HFFc6 (cell line): ENCODE results near the gene PPP1R3F. TPM values are rescaled to one million over a fixed set of nuclear protein-coding genes. Genes with fewer than 3 reads are reported as not detected.

ENCODE experiments used
- DNase-seq: peaks from one replicate; pipeline ENCODE4 v3.0.0-alpha.2; 2018
- H3K27ac Mint-ChIP-seq: 2 replicates; pipeline ENCODE4 v1.8.0; 2020; ENCODE audit warnings: mild to moderate bottlenecking, mixed read lengths
- H3K27me3 Mint-ChIP-seq: 2 replicates; pipeline ENCODE4 v1.8.0; 2021; ENCODE audit warnings: mild to moderate bottlenecking, moderate library complexity, mixed read lengths; ENCODE audit not compliant: insufficient read depth
- H3K36me3 Mint-ChIP-seq: 2 replicates; pipeline ENCODE4 v1.8.0; 2021; ENCODE audit warnings: low read depth, mixed read lengths
- H3K4me1 Mint-ChIP-seq: 2 replicates; pipeline ENCODE4 v1.8.0; 2020; ENCODE audit warnings: low read depth, mixed read lengths
- H3K4me3 Mint-ChIP-seq: 2 replicates; pipeline ENCODE4 v1.8.0; 2020; ENCODE audit warnings: mild to moderate bottlenecking, moderate library complexity, mixed read lengths
- H3K9me3 Mint-ChIP-seq: 2 replicates; pipeline ENCODE4 v1.8.0; 2020; ENCODE audit warnings: mild to moderate bottlenecking, mixed read lengths
- CTCF ChIP-seq: fragments of 200-600 bp; sonication (generic); IDR thresholded peaks from 2 replicates; pipeline ENCODE4 v1.5.0; 2021; ENCODE audit warnings: antibody characterized with exemption, mild to moderate bottlenecking
- total RNA-seq, 6 experiments: library from RNA; stranded (reverse); fragmentation: NEBNext Ultra II Directional; extraction: Animal tissue kit (Norgen Biotek cat#: 25700); gene quantifications; 2 replicates in 1 of 6; 3 replicates in 5 of 6; pipeline ENCODE4 v1.2.3, GENCODE V29; 2021

The PPP1R3F gene
- total RNA-seq, 6 experiments from 2014 or later = 2.4 to 4.5 (median 4.1) TPM

GRCh38 chrX:49233887-49234555 is 35.6 kb upstream of the PPP1R3F start:
- Mint-ChIP-seq H3K27ac (no peak overlapping the region), H3K27me3 (peaks cover 4% of the 10 kb centered on the region), H3K4me3 (no peak overlapping the region), H3K9me3 (no peaks in the 10 kb centered on the region), H3K4me1 (0 out of 2 replicates have a peak, but pooled peaks cover 5% of the 10 kb centered on the region), H3K36me3 (no peaks in the 10 kb centered on the region)
- no peak for TF ChIP-seq CTCF
- no peak for DNase-seq

DNA sequence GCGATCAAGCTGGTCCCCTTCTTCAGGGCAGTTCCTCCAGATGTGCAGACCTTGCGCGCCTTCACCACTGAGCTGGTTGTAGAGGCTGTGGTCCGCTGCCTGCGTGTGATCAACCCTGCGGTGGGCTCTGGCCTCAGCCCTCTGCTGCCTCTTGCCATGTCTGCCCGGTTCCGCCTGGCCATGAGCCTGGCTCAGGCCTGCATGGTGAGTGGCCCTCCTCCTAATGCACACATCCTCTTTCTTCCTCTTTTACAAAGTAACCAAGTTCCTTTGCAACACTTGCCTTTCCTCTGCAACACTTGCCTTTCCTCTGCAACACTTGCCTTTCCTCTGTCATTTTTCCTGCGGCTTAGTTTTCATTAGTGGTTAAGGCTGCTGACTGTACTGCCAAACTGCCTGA is 32.5 kb upstream of the PPP1R3F start:
- H3K4me1 Mint-ChIP-seq = 0 out of 2 replicates have a peak, but pooled peaks cover 5% of the 10 kb centered on the region
- TF ChIP-seq CTCF = no peak
- no peak for DNase-seq
- H3K27ac Mint-ChIP-seq = no peak overlapping the region
- H3K9me3 Mint-ChIP-seq = no peaks in the 10 kb centered on the region
- H3K4me3 Mint-ChIP-seq = peak overlapping the region; percentile 98
- peaks cover 2% of the 10 kb centered on the region; the same call in 1 of the 2 replicates for H3K27me3 Mint-ChIP-seq
- no peaks in the 10 kb centered on the region for H3K36me3 Mint-ChIP-seq

DNA sequence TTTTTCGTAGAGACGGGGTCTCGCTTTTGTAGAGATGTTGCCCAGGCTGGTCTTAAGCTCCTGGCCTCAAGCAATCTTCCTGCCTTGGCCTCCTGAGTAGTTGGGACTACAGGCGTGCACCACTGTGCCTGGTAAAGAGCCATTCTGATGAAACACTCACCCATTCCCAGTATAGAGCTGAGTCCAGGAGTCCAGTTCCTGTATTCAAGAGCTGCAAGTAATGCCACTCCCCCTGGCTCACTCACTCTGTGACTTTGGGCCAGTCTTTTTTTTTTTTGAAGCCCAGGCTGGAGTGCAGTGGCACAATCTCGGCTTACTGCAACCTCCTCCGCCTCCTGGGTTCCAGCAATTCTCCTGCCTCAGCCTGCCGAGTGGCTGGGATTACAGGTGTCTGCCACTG is 30.9 kb upstream of the PPP1R3F start:
- H3K27ac Mint-ChIP-seq = no peak overlapping the region
- no peak overlapping the region for H3K4me3 Mint-ChIP-seq
- no peak for TF ChIP-seq CTCF
- DNase-seq = no peak
- peaks cover 2% of the 10 kb centered on the region; the same call in 1 of the 2 replicates for H3K27me3 Mint-ChIP-seq
- H3K4me1 Mint-ChIP-seq = peaks cover 13% of the 10 kb centered on the region
- H3K9me3 Mint-ChIP-seq = no peaks in the 10 kb centered on the region
- no peaks in the 10 kb centered on the region; the same call in 1 of the 2 replicates for H3K36me3 Mint-ChIP-seq

GRCh38 chrX:49242545-49243066 is 27.0 kb upstream of the PPP1R3F start:
- Mint-ChIP-seq H3K27ac (peak overlapping the region; percentile 70), H3K36me3 (peaks cover 5% of the 10 kb centered on the region; the same call in 1 of the 2 replicates), H3K27me3 (no peaks in the 10 kb centered on the region), H3K4me1 (peaks cover 7% of the 10 kb centered on the region), H3K4me3 (no peak overlapping the region), H3K9me3 (no peaks in the 10 kb centered on the region)
- DNase-seq = no peak
- no peak for TF ChIP-seq CTCF

GRCh38 chrX:49243166-49243565 is 26.4 kb upstream of the PPP1R3F start:
- Mint-ChIP-seq H3K36me3 (peaks cover 5% of the 10 kb centered on the region; the same call in 1 of the 2 replicates), H3K9me3 (no peaks in the 10 kb centered on the region), H3K27me3 (no peaks in the 10 kb centered on the region), H3K4me1 (peaks cover 7% of the 10 kb centered on the region), H3K27ac (0 out of 2 replicates have a peak overlapping the region, but pooled peaks have one; percentile 56), H3K4me3 (no peak overlapping the region)
- TF ChIP-seq CTCF = no peak
- DNase-seq = no peak
